HG03196 (cell line): ENCODE measurements around the gene HPS3.
A peak's percentile ranks its signal among the peaks of the same experiment; 100 is the strongest.
"Not testable (repeated sequence)": the region's sequence is repeated elsewhere in the genome, so short reads cannot be mapped to it uniquely, and the experiment has no call there.

Source experiments
- ATAC-seq: cut with Tn5 transposase; IDR thresholded peaks from one replicate; pipeline ENCODE4 v1.9.1; 2021; ENCODE audit not compliant: unreplicated experiment

HPS3 gene

GRCh38 chr3:149181182-149181581 lies 51.7 kb downstream of the HPS3 start:
- no peak for ATAC-seq

GRCh38 chr3:149186219-149186618 lies 56.8 kb downstream of the HPS3 start:
- ATAC-seq: no peak

- ATAC-seq: no peak
Measured at GRCh38 chr3:149186721-149187120, 57.3 kb downstream of the HPS3 start.

GRCh38 chr3:149188494-149188893 lies 59.1 kb downstream of the HPS3 start:
- no peak for ATAC-seq

GRCh38 chr3:149195221-149195620 lies 65.8 kb downstream of the HPS3 start:
- ATAC-seq: no peak

GRCh38 chr3:149196805-149197592 lies 67.6 kb downstream of the HPS3 start:
- not testable (repeated sequence) for ATAC-seq

- ATAC-seq: no peak
Measured at GRCh38 chr3:149197669-149198068, 68.2 kb downstream of the HPS3 start.

GRCh38 chr3:149198611-149199010 lies 69.2 kb downstream of the HPS3 start:
- no peak for ATAC-seq

GRCh38 chr3:149199474-149199873 lies 70.0 kb downstream of the HPS3 start:
- no peak for ATAC-seq

GRCh38 chr3:149203758-149204157 lies 74.3 kb downstream of the HPS3 start:
- peak; percentile 95 for ATAC-seq

- ATAC-seq: no peak
Measured at GRCh38 chr3:149204390-149204991, 75.1 kb downstream of the HPS3 start.

- no peak for ATAC-seq
Measured at GRCh38 chr3:149207475-149207874, 78.0 kb downstream of the HPS3 start.

- no peak for ATAC-seq
Measured at GRCh38 chr3:149209431-149209830, 80.0 kb downstream of the HPS3 start.

GRCh38 chr3:149212386-149212785 lies 82.9 kb downstream of the HPS3 start:
- ATAC-seq: no peak

- no peak for ATAC-seq
Measured at GRCh38 chr3:149214702-149215101, 85.3 kb downstream of the HPS3 start.

- no peak for ATAC-seq
Measured at GRCh38 chr3:149215515-149215914, 86.1 kb downstream of the HPS3 start.

- ATAC-seq: no peak
Measured at GRCh38 chr3:149216193-149216869, 86.9 kb downstream of the HPS3 start.

GRCh38 chr3:149217347-149217746 lies 87.9 kb downstream of the HPS3 start:
- ATAC-seq: no peak

GRCh38 chr3:149219380-149220121 lies 90.1 kb downstream of the HPS3 start:
- not testable (repeated sequence) for ATAC-seq

- no peak for ATAC-seq
Measured at GRCh38 chr3:149221783-149222517, 92.5 kb downstream of the HPS3 start, which contains the start of gene CP. Gene CP, minus strand, starts transcription at chr3:149221829. Its CDS starts 37 bp downstream, at chr3:149221792.
